ENCODE measurements around the gene WDR86. TPM values are rescaled to one million over a fixed set of nuclear protein-coding genes. Genes with fewer than 3 reads are reported as not detected.
A peak's percentile ranks its signal among the peaks of the same experiment; 100 is the strongest.

The WDR86 gene
- total RNA-seq, 6 experiments from 2014 or later: 0.31 to 0.74 (median 0.44) TPM; not detected in 1

DNA sequence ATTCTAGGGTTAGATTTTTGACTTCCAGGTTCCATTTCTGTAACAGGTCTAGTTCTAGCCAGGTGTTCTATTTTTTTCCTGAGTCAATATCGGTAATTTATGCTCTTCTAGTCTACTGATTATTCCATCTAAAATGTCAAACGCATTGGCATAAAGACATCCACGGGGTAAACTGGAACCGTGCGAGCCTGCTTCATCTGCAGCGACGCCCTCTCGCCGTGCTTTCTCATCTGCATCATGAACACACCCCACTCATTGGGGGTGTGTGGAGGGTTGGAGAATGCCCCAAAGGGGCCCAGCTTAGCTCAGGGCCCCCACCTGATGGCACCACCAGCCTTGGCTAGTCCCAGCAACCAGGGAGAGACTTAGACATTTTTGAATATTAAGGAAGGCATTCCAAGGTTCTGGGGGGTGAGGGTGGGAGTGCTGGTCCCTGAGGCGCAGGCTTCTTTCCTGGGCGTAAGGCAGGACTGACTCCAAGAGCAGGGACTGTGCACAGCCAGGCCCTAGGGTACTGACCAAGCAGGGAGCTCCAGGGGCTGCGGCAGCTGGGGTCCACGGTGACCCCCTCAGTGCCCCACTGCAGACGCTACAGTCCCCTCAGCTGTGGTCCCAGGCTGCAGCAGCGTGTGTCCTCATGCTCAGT, 43.0 kb upstream of the WDR86 start:
- H3K27ac ChIP-seq: no peak overlapping the region
- H3K4me3 ChIP-seq: no peak overlapping the region
- intact Hi-C loops (cut with DNase I): loop anchor here in 1 of 2 donors (5.0 to 10.0 kb wide), 2 partner anchors 81 to 148 kb away; no protein-coding TSS in a partner anchor
- WGBS (ENCODE audit: insufficient coverage, low coverage, low lambda C conversion rate, missing lambda C conversion rate): 75% methylated on average over 9 of the region's 15 CpGs
- DNase-seq: peak in 1 of 3 donors; percentile 48
- no peaks in the 10 kb centered on the region for H3K4me1 ChIP-seq
- TF ChIP-seq, protein P1, sequence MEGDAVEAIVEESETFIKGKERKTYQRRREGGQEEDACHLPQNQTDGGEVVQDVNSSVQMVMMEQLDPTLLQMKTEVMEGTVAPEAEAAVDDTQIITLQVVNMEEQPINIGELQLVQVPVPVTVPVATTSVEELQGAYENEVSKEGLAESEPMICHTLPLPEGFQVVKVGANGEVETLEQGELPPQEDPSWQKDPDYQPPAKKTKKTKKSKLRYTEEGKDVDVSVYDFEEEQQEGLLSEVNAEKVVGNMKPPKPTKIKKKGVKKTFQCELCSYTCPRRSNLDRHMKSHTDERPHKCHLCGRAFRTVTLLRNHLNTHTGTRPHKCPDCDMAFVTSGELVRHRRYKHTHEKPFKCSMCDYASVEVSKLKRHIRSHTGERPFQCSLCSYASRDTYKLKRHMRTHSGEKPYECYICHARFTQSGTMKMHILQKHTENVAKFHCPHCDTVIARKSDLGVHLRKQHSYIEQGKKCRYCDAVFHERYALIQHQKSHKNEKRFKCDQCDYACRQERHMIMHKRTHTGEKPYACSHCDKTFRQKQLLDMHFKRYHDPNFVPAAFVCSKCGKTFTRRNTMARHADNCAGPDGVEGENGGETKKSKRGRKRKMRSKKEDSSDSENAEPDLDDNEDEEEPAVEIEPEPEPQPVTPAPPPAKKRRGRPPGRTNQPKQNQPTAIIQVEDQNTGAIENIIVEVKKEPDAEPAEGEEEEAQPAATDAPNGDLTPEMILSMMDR (IDR thresholded peaks at IDR 0.05): no peak
- no peak for TF ChIP-seq POLR2A (IDR thresholded peaks at IDR 0.05)
- ATAC-seq: no peak
- no peaks in the 10 kb centered on the region for H3K36me3 ChIP-seq
- no peaks in the 10 kb centered on the region for H3K9me3 ChIP-seq
- H3K27me3 ChIP-seq: no peaks in the 10 kb centered on the region

DNA sequence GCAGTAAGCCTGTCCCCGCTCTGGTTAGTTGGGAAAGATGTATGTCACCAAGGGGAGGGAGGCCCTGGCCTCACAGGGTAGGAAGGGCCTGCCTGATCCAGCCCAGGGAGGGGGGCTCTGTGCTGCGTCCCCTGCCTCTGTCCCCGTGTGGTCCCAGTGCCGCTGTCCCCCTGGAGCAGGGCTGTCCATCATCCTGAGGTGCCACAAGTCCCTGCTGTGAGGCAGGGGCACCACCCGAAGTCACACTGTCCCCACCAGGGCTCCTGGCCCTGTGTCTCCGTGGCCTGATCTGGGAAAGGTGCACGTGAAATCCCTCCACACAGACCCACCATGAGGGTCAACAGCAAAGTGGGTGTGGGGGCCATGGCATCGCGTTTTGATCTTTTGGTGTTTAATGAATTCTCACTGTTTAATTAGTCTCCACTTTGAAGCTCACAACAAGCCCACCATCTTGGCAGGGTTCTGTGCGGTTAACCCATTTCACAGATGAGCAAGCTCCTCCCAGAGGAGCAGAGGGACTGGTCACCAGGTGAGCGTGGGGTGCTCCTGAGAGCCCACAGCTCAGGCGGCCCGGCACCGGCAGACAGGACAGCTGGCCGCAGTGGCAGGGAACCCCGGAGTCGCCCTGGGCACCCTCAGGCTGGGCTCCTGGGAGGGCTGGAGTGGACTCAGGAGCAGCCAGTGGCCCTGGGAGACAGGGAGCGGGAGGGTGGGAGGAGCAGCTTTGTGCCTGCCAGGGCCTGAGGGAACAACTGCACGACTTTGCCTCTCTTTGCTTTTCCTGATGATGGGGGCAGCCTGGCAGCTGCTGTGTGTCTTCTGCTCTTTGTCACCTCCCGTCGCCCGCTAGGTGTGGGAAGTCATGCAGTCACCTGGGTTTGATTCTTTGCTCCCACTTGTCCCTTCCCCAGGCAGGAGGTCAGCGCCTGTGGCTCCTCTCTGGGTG, 42.1 kb upstream of the WDR86 start:
- no peak for ATAC-seq
- H3K27ac ChIP-seq: no peak overlapping the region
- no peak overlapping the region for H3K4me3 ChIP-seq
- no peaks in the 10 kb centered on the region for H3K27me3 ChIP-seq
- H3K4me1 ChIP-seq: no peaks in the 10 kb centered on the region
- H3K9me3 ChIP-seq: no peaks in the 10 kb centered on the region
- peak in 2 of 3 donors; percentile 36 to 47 for DNase-seq
- intact Hi-C loops (cut with DNase I): loop anchor here in 1 of 2 donors (5.0 to 10.0 kb wide), 2 partner anchors 80 to 147 kb away; no protein-coding TSS in a partner anchor
- TF ChIP-seq, protein P1 (IDR thresholded peaks at IDR 0.05): no peak
- TF ChIP-seq POLR2A (IDR thresholded peaks at IDR 0.05): no peak
- H3K36me3 ChIP-seq: no peaks in the 10 kb centered on the region
- WGBS (ENCODE audit: insufficient coverage, low coverage, low lambda C conversion rate, missing lambda C conversion rate): 66% methylated on average over 7 of the region's 23 CpGs

GRCh38 chr7:151451156-151451555, 41.3 kb upstream of the WDR86 start:
- H3K27ac ChIP-seq: no peak overlapping the region
- H3K4me3 ChIP-seq: no peak overlapping the region
- DNase-seq (peak in 2 of 3 donors; percentile 21 to 25), ATAC-seq (no peak)
- no peaks in the 10 kb centered on the region for H3K36me3 ChIP-seq
- no peaks in the 10 kb centered on the region for H3K9me3 ChIP-seq
- H3K27me3 ChIP-seq: no peaks in the 10 kb centered on the region
- intact Hi-C loops (cut with DNase I): loop anchor here in 1 of 2 donors (5.0 to 10.0 kb wide), 2 partner anchors 79 to 146 kb away; no protein-coding TSS in a partner anchor
- 87% methylated on average over 3 of the region's 5 CpGs for WGBS (ENCODE audit: insufficient coverage, low coverage, low lambda C conversion rate, missing lambda C conversion rate)
- H3K4me1 ChIP-seq: no peaks in the 10 kb centered on the region
- no peak for TF ChIP-seq POLR2A (IDR thresholded peaks at IDR 0.05)
- TF ChIP-seq, protein P1 (IDR thresholded peaks at IDR 0.05): no peak

DNA sequence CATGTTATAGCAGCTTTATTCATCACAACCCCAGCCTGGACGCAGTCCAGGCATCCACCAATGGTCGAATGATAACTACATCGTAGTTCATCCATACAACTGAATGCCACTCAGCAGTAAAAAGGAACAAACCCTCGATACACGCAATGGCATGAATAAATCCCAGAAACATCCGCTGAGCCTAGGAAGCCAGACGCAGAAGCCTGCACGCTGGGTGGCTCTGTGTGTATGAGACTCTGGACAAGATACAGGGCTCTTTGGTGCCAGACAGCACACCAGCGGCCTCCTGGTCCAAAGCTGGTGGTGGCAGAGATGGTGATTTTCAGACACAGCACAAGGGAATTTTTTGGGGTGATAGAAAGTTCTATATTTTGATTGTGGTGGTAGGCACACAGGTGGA, 40.2 kb upstream of the WDR86 start:
- intact Hi-C loops (cut with DNase I): loop anchor here (5.0 to 10.0 kb wide), 2 partner anchors 78 to 145 kb away; no protein-coding TSS in a partner anchor
- TF ChIP-seq POLR2A (IDR thresholded peaks at IDR 0.05): no peak
- no peaks in the 10 kb centered on the region for H3K27me3 ChIP-seq
- ATAC-seq (no peak), DNase-seq (peak in 1 of 3 donors; percentile 18)
- no peak overlapping the region for H3K4me3 ChIP-seq
- H3K36me3 ChIP-seq: no peaks in the 10 kb centered on the region
- 92% methylated on average over 6 of the region's 9 CpGs for WGBS (ENCODE audit: insufficient coverage, low coverage, low lambda C conversion rate, missing lambda C conversion rate)
- no peak overlapping the region for H3K27ac ChIP-seq
- no peaks in the 10 kb centered on the region for H3K4me1 ChIP-seq
- H3K9me3 ChIP-seq: no peaks in the 10 kb centered on the region
